H9 (cell line): ENCODE data around the gene ITGB2. TPM values are rescaled to one million over a fixed set of nuclear protein-coding genes. Genes with fewer than 3 reads are reported as not detected.

ENCODE experiments used
- DNase-seq: peaks from one replicate; pipeline ENCODE4 v3.0.0-alpha.2; 2017
- H2AFZ ChIP-seq: one replicate; pipeline ENCODE4 v1.6.1; 2013; ENCODE audit warnings: mild to moderate bottlenecking, low read length, control low read depth, moderate library complexity
- H2AK5ac ChIP-seq: 2 replicates; pipeline ENCODE4 v1.6.1; 2013; ENCODE audit warnings: low read length, control low read depth, mixed read lengths; ENCODE audit not compliant: insufficient read length
- H2BK120ac ChIP-seq: one replicate; pipeline ENCODE4 v1.6.1; 2013; ENCODE audit warnings: low read depth, mild to moderate bottlenecking, low read length, control low read depth, inconsistent platforms; ENCODE audit not compliant: poor library complexity, severe bottlenecking
- H2BK12ac ChIP-seq: 2 replicates; pipeline ENCODE4 v1.6.1; 2013; ENCODE audit warnings: low read length, control low read depth, mixed read lengths, low read depth; ENCODE audit not compliant: insufficient read length
- H2BK15ac ChIP-seq: 2 replicates; pipeline ENCODE4 v1.6.1; 2013; ENCODE audit warnings: low read depth, low read length, control low read depth
- H2BK20ac ChIP-seq: one replicate; pipeline ENCODE4 v1.6.1; 2013; ENCODE audit warnings: low read depth, mild to moderate bottlenecking, low read length, control low read depth, inconsistent platforms; ENCODE audit not compliant: poor library complexity, severe bottlenecking
- H2BK5ac ChIP-seq: 2 replicates; pipeline ENCODE4 v1.6.1; 2013; ENCODE audit warnings: low read length, control low read depth, mixed read lengths; ENCODE audit not compliant: insufficient read length
- H3K14ac ChIP-seq: 2 replicates; pipeline ENCODE4 v1.6.1; 2013; ENCODE audit warnings: low read length, control low read depth; ENCODE audit not compliant: insufficient read depth
- H3K18ac ChIP-seq: 2 replicates; pipeline ENCODE4 v1.6.1; 2013; ENCODE audit warnings: low read depth, mild to moderate bottlenecking, mixed read lengths, low read length, control low read depth; ENCODE audit not compliant: insufficient read length
- H3K23ac ChIP-seq: 2 replicates; pipeline ENCODE4 v1.6.1; 2013; ENCODE audit warnings: low read length, control low read depth, mixed read lengths, low read depth; ENCODE audit not compliant: insufficient read length
- H3K23me2 ChIP-seq: 2 replicates; pipeline ENCODE4 v1.6.1; 2013; ENCODE audit warnings: low read depth, mild to moderate bottlenecking, mixed read lengths, low read length, control low read depth; ENCODE audit not compliant: insufficient read length, poor library complexity, severe bottlenecking
- H3K27ac ChIP-seq: 2 replicates; pipeline ENCODE4 v1.5.1; 2013; ENCODE audit warnings: low read length, control low read depth, mixed read lengths, low read depth; ENCODE audit not compliant: insufficient read length
- H3K27me3 ChIP-seq: 2 replicates; pipeline ENCODE4 v1.6.1; 2013; ENCODE audit warnings: low read length, control low read depth, inconsistent platforms; ENCODE audit not compliant: insufficient read depth
- H3K4ac ChIP-seq: 2 replicates; pipeline ENCODE4 v1.6.1; 2013; ENCODE audit warnings: low read depth, mild to moderate bottlenecking, control low read depth, inconsistent platforms, low read length, moderate library complexity
- H3K4me1 ChIP-seq: 2 replicates; pipeline ENCODE4 v1.6.1; 2013; ENCODE audit warnings: low read length, control low read depth, inconsistent platforms; ENCODE audit not compliant: insufficient read depth
- H3K4me2 ChIP-seq: 2 replicates; pipeline ENCODE4 v1.6.1; 2013; ENCODE audit warnings: low read length, control low read depth, mixed read lengths; ENCODE audit not compliant: insufficient read length, insufficient read depth
- H3K56ac ChIP-seq: 2 replicates; pipeline ENCODE4 v1.6.1; 2013; ENCODE audit warnings: low read depth, mild to moderate bottlenecking, mixed read lengths, low read length, control low read depth; ENCODE audit not compliant: insufficient read length
- H3K79me1 ChIP-seq: 2 replicates; pipeline ENCODE4 v1.6.1; 2013; ENCODE audit warnings: low read depth, mild to moderate bottlenecking, moderate library complexity, low read length, control low read depth, inconsistent platforms; ENCODE audit not compliant: insufficient read depth, poor library complexity, severe bottlenecking
- H3K79me2 ChIP-seq: 2 replicates; pipeline ENCODE4 v1.6.1; 2013; ENCODE audit warnings: low read length, control low read depth, inconsistent platforms; ENCODE audit not compliant: insufficient read depth
- H3K9ac ChIP-seq: 2 replicates; pipeline ENCODE4 v1.6.1; 2013; ENCODE audit warnings: low read length, control low read depth, mixed read lengths; ENCODE audit not compliant: insufficient read length; ENCODE audit errors: extremely low read depth
- H3K9me3 ChIP-seq: one replicate; pipeline ENCODE4 v1.6.1; 2013; ENCODE audit warnings: low read depth, low read length, inconsistent platforms; ENCODE audit not compliant: control insufficient read depth
- H3T11ph ChIP-seq: one replicate; pipeline ENCODE4 v1.6.1; 2013; ENCODE audit warnings: mild to moderate bottlenecking, low read length, control low read depth, inconsistent platforms
- H4K20me1 ChIP-seq: one replicate; pipeline ENCODE4 v1.6.1; 2013; ENCODE audit not compliant: control insufficient read depth, insufficient read length, insufficient read depth
- H4K5ac ChIP-seq: 2 replicates; pipeline ENCODE4 v1.6.1; 2013; ENCODE audit warnings: low read depth, mild to moderate bottlenecking, mixed read lengths, low read length, control low read depth; ENCODE audit not compliant: insufficient read length
- H4K8ac ChIP-seq: replicated peaks from 2 replicates; pipeline ENCODE4 v1.6.1; 2013; ENCODE audit warnings: low read length, control low read depth, mixed read lengths, low read depth; ENCODE audit not compliant: insufficient read length
- H4K91ac ChIP-seq: 2 replicates; pipeline ENCODE4 v1.6.1; 2013; ENCODE audit warnings: low read depth, mild to moderate bottlenecking, moderate library complexity, mixed read lengths, low read length, control low read depth; ENCODE audit not compliant: insufficient read length
- H3K27ac Mint-ChIP-seq, 3 experiments: 2 replicates in 2 of 3; 3 replicates in 1 of 3; pipeline ENCODE4 v1.8.0; 2020 to 2021; ENCODE audit warnings: mixed read lengths in 3 of 3, mild to moderate bottlenecking in 1 of 3, moderate library complexity in 1 of 3
- H3K27me3 Mint-ChIP-seq: 2 replicates; pipeline ENCODE4 v1.8.0; 2021; ENCODE audit warnings: low read depth, mild to moderate bottlenecking, moderate library complexity, mixed read lengths
- H3K36me3 Mint-ChIP-seq, 3 experiments: 2 replicates in 2 of 3; 3 replicates in 1 of 3; pipeline ENCODE4 v1.8.0; 2020 to 2021; ENCODE audit warnings: low read depth in 3 of 3, mixed read lengths in 3 of 3; ENCODE audit not compliant: insufficient read depth in 1 of 3
- H3K4me1 Mint-ChIP-seq, 2 experiments: 2 replicates each; pipeline ENCODE4 v1.8.0; 2020; ENCODE audit warnings: mixed read lengths in 2 of 2
- H3K4me3 Mint-ChIP-seq, 2 experiments: 2 replicates in 1 of 2; 3 replicates in 1 of 2; pipeline ENCODE4 v1.8.0; 2020 to 2021; ENCODE audit warnings: mild to moderate bottlenecking in 2 of 2, mixed read lengths in 2 of 2, moderate library complexity in 1 of 2
- H3K9me3 Mint-ChIP-seq, 2 experiments: 2 replicates in 1 of 2; 3 replicates in 1 of 2; pipeline ENCODE4 v1.8.0; 2020; ENCODE audit warnings: mild to moderate bottlenecking in 2 of 2, mixed read lengths in 2 of 2, moderate library complexity in 1 of 2
- CTCF ChIP-seq: fragments of 200-600 bp; sonication (generic); conservative IDR thresholded peaks from 3 replicates; pipeline ENCODE4 v1.8.0; 2021; ENCODE audit warnings: antibody characterized with exemption, mild to moderate bottlenecking
- WGBS: extraction: QIAGEN DNeasy Blood & Tissue Kit; methylation state at CpG from one replicate; pipeline ENCODE4 v1.1.7; 2013; ENCODE audit warnings: missing lambda C conversion rate, low lambda C conversion rate, mixed read lengths; ENCODE audit not compliant: insufficient read length; ENCODE audit errors: extremely low coverage; 5-methylcytosine and 5-hydroxymethylcytosine counted together
- total RNA-seq: library from RNA; stranded (reverse); gene quantifications from 2 replicates; pipeline ENCODE4 v1.2.1, GENCODE V29; 2021

The ITGB2 gene
- total RNA-seq, 1 experiment from 2014 or later, result 1.1 TPM

DNA sequence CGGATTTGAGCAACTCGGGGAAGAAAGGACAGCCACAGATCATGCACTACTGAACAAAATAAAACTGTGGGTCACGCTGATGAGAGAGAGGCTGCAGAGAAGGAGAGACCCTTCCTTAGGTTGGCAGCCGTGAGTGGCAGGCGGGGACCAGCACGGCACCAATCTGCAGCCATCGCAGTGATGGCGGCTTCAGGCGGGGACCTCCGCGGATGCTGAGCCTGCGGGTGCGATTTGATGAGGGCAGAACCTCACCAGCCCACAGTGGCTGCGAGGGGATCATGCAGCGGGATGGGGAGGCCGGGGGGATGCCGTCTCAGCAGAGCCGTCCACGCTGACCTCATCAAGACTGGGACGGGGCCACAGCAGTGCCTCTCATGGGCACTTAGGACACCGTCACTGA lies 11.8 kb downstream of the ITGB2 start:
- no peak overlapping the region for H3K56ac ChIP-seq
- WGBS, result no CpG with 5 or more reads among the region's 21 CpGs
- H3K27ac ChIP-seq, result no peak overlapping the region
- H4K91ac ChIP-seq, result no peak overlapping the region
- Mint-ChIP-seq H3K27ac (no peak overlapping the region), H3K4me3 (no peak overlapping the region), H3K4me1 (peaks cover 0 to 12% of the 10 kb centered on the region in 2 experiments; a peak in 2 of 4 replicates), H3K9me3 (peaks cover 0 to 4% of the 10 kb centered on the region in 2 experiments; a peak in 2 of 5 replicates), H3K27me3 (peaks cover 5% of the 10 kb centered on the region), H3K36me3 (no peaks in the 10 kb centered on the region)
- no peak overlapping the region for H2BK120ac ChIP-seq
- no peak overlapping the region for H2AK5ac ChIP-seq
- no peak overlapping the region for H3K23ac ChIP-seq
- no peaks in the 10 kb centered on the region for H3K9me3 ChIP-seq
- no peaks in the 10 kb centered on the region for H4K20me1 ChIP-seq
- no peak for DNase-seq
- no peak overlapping the region for H3T11ph ChIP-seq
- H3K27me3 ChIP-seq, result no peaks in the 10 kb centered on the region
- H2BK12ac ChIP-seq, result no peak overlapping the region
- no peak overlapping the region for H4K8ac ChIP-seq
- H2BK5ac ChIP-seq, result no peak overlapping the region
- no peak overlapping the region for H2AFZ ChIP-seq
- no peak overlapping the region for H3K9ac ChIP-seq
- no peak overlapping the region for H3K4ac ChIP-seq
- no peaks in the 10 kb centered on the region for H3K4me1 ChIP-seq
- H2BK15ac ChIP-seq, result no peak overlapping the region
- no peaks in the 10 kb centered on the region for H3K23me2 ChIP-seq
- H3K18ac ChIP-seq, result no peak overlapping the region
- no peak overlapping the region for H2BK20ac ChIP-seq
- H3K79me1 ChIP-seq, result no peaks in the 10 kb centered on the region
- H4K5ac ChIP-seq, result no peak overlapping the region
- no peak overlapping the region for H3K4me2 ChIP-seq
- no peak overlapping the region for H3K14ac ChIP-seq
- no peak for TF ChIP-seq CTCF
- no peaks in the 10 kb centered on the region for H3K79me2 ChIP-seq
